H1 (cell line): ENCODE data around the gene INPP5A. TPM values are rescaled to one million over a fixed set of nuclear protein-coding genes. Genes with fewer than 3 reads are reported as not detected.

Source experiments
- CTCF ChIA-PET: fragments of 300-600 bp; sonication (Branson Sonifier 250); formaldehyde crosslinking; loops from one replicate; lab custom pipeline; 2021; ENCODE audit not compliant: partially characterized antibody; lab: Charles Lee
- POLR2A ChIA-PET: fragments of 300-600 bp; sonication (Branson Sonifier 250); formaldehyde crosslinking; loops from one replicate; lab custom pipeline; 2021; ENCODE audit warnings: inconsistent platforms; ENCODE audit not compliant: partially characterized antibody; lab: Charles Lee
- DNase-seq, 2 experiments: peaks; one replicate each; pipeline versions ENCODE4 v3.0.0 to v3.0.0-alpha.2; 2010 to 2022; ENCODE audit warnings: low spot score in 2 of 2, low read depth in 1 of 2, mixed read lengths in 1 of 2
- FAIRE-seq: peaks from 2 replicates; lab custom pipeline; 2011; peaks lifted over from hg19 to GRCh38; lab: Jason Lieb, UNC
- H2AFZ ChIP-seq: 2 replicates; pipeline ENCODE4 v1.8.1; 2012; ENCODE audit warnings: low read length, inconsistent platforms
- H2AK5ac ChIP-seq: 2 replicates; pipeline ENCODE4 v1.6.1; 2013; ENCODE audit warnings: low read depth, low read length
- H2BK120ac ChIP-seq: replicated peaks from 2 replicates; pipeline ENCODE3; 2013; ENCODE audit warnings: low read depth, low read length, inconsistent platforms
- H2BK12ac ChIP-seq: 2 replicates; pipeline ENCODE4 v1.6.1; 2013; ENCODE audit warnings: low read depth, low read length
- H2BK15ac ChIP-seq: 2 replicates; pipeline ENCODE4 v1.6.1; 2013; ENCODE audit warnings: low read length
- H2BK20ac ChIP-seq: 2 replicates; pipeline ENCODE4 v1.6.1; 2013; ENCODE audit warnings: low read length
- H2BK5ac ChIP-seq: 2 replicates; pipeline ENCODE4 v1.6.1; 2013; ENCODE audit warnings: low read depth, low read length
- H3K14ac ChIP-seq: 2 replicates; pipeline ENCODE4 v1.6.1; 2013; ENCODE audit warnings: inconsistent platforms; ENCODE audit not compliant: insufficient read length
- H3K18ac ChIP-seq: 2 replicates; pipeline ENCODE4 v1.6.1; 2013; ENCODE audit warnings: low read length; ENCODE audit errors: extremely low read depth
- H3K23ac ChIP-seq: 2 replicates; pipeline ENCODE4 v1.6.1; 2013; ENCODE audit warnings: inconsistent platforms; ENCODE audit not compliant: insufficient read length
- H3K23me2 ChIP-seq: 2 replicates; pipeline ENCODE4 v1.6.1; 2013; ENCODE audit warnings: low read depth, low read length
- H3K27ac ChIP-seq: 2 replicates; pipeline ENCODE4 v1.6.1; 2011; ENCODE audit warnings: low read depth, low read length, inconsistent platforms
- H3K27me3 ChIP-seq, 4 experiments: replicated peaks in 1 of 4; 1 replicate in 1 of 4; 2 replicates in 3 of 4; pipeline versions ENCODE4 v1.6.1 to v1.8.1; 2011 to 2013; ENCODE audit warnings: low read length in 3 of 4, mild to moderate bottlenecking in 3 of 4, inconsistent platforms in 2 of 4, mixed read lengths in 2 of 4, moderate library complexity in 1 of 4; ENCODE audit not compliant: control insufficient read depth in 3 of 4, insufficient read depth in 3 of 4; ENCODE audit errors: extremely low read depth in 1 of 4
- H3K36me3 ChIP-seq, 4 experiments: 2 replicates each; pipeline versions ENCODE4 v1.6.1 to v1.8.1; 2011 to 2013; ENCODE audit warnings: mild to moderate bottlenecking in 4 of 4, low read length in 3 of 4, moderate library complexity in 2 of 4, control low read depth in 1 of 4, inconsistent platforms in 1 of 4; ENCODE audit not compliant: insufficient read depth in 4 of 4, control insufficient read depth in 2 of 4
- H3K4ac ChIP-seq: replicated peaks from 2 replicates; pipeline ENCODE3; 2013; ENCODE audit warnings: low read length, low read depth, mixed read lengths, inconsistent platforms; ENCODE audit not compliant: insufficient read length
- H3K4me1 ChIP-seq, 4 experiments: replicated peaks in 1 of 4; 1 replicate in 1 of 4; 2 replicates in 3 of 4; pipeline versions ENCODE4 v1.6.1 to v1.8.1; 2011 to 2013; ENCODE audit warnings: low read length in 3 of 4, inconsistent platforms in 2 of 4, mixed read lengths in 1 of 4; ENCODE audit not compliant: insufficient read depth in 4 of 4, control insufficient read depth in 3 of 4
- H3K4me2 ChIP-seq, 2 experiments: 2 replicates each; pipeline versions ENCODE4 v1.6.1 to v1.8.1; 2011 to 2013; ENCODE audit warnings: low read depth in 2 of 2, low read length in 2 of 2, control low read depth in 1 of 2, inconsistent platforms in 1 of 2, mild to moderate bottlenecking in 1 of 2; ENCODE audit not compliant: insufficient read depth in 1 of 2
- H3K4me3 ChIP-seq, 4 experiments: fragments of 200-600, 300-600 bp in 1 of 4; sonication (generic), shearing (Covaris generic), sonication (Bioruptor Twin) in 1 of 4; 2 replicates each; pipeline versions ENCODE4 v1.5.1 to v1.8.1; 2011 to 2016; ENCODE audit warnings: low read length in 4 of 4, low read depth in 3 of 4, control low read depth in 2 of 4, inconsistent platforms in 2 of 4, mild to moderate bottlenecking in 2 of 4, mixed read lengths in 1 of 4, moderate library complexity in 1 of 4; ENCODE audit not compliant: insufficient read depth in 2 of 4; ENCODE audit errors: extremely low read depth in 1 of 4
- H3K56ac ChIP-seq: replicated peaks from 2 replicates; pipeline ENCODE3; 2013; ENCODE audit warnings: low read depth, mild to moderate bottlenecking, mixed read lengths, low read length, inconsistent platforms; ENCODE audit not compliant: insufficient read length
- H3K79me1 ChIP-seq: 2 replicates; pipeline ENCODE4 v1.6.1; 2013; ENCODE audit warnings: low read depth, low read length, control low read depth
- H3K79me2 ChIP-seq, 2 experiments: 2 replicates each; pipeline versions ENCODE4 v1.6.1 to v1.8.1; 2012 to 2013; ENCODE audit warnings: low read length in 2 of 2, mild to moderate bottlenecking in 2 of 2, inconsistent platforms in 1 of 2; ENCODE audit not compliant: insufficient read depth in 2 of 2, control insufficient read depth in 1 of 2
- H3K9ac ChIP-seq, 4 experiments: replicated peaks in 1 of 4; 1 replicate in 1 of 4; 2 replicates in 3 of 4; pipeline versions ENCODE4 v1.6.1 to v1.8.1; 2011 to 2013; ENCODE audit warnings: low read depth in 3 of 4, low read length in 3 of 4, control low read depth in 2 of 4, mild to moderate bottlenecking in 2 of 4, moderate library complexity in 2 of 4, inconsistent platforms in 1 of 4; ENCODE audit errors: extremely low read depth in 1 of 4
- H3K9me3 ChIP-seq, 2 experiments: 2 replicates each; pipeline versions ENCODE4 v1.6.1 to v1.8.1; 2012 to 2013; ENCODE audit warnings: mild to moderate bottlenecking in 2 of 2, moderate library complexity in 2 of 2, control low read depth in 1 of 2, inconsistent platforms in 1 of 2, low read depth in 1 of 2, low read length in 1 of 2, mixed read lengths in 1 of 2; ENCODE audit not compliant: insufficient read depth in 2 of 2
- H4K20me1 ChIP-seq, 2 experiments: replicated peaks in 1 of 2; 2 replicates each; pipeline versions ENCODE3 to v1.8.1; 2011 to 2013; ENCODE audit warnings: inconsistent platforms in 2 of 2, low read length in 2 of 2, mild to moderate bottlenecking in 1 of 2; ENCODE audit not compliant: insufficient read depth in 2 of 2, control insufficient read depth in 1 of 2
- H4K5ac ChIP-seq: 2 replicates; pipeline ENCODE4 v1.6.1; 2013; ENCODE audit warnings: low read length, low read depth, mixed read lengths, inconsistent platforms; ENCODE audit not compliant: insufficient read length
- H4K8ac ChIP-seq: 2 replicates; pipeline ENCODE4 v1.8.0; 2013; ENCODE audit warnings: mild to moderate bottlenecking, moderate library complexity, low read length, inconsistent platforms; ENCODE audit not compliant: insufficient read depth; ENCODE audit errors: extremely low read depth
- H4K91ac ChIP-seq: replicated peaks from 2 replicates; pipeline ENCODE3; 2013; ENCODE audit warnings: low read length, mixed read lengths, inconsistent platforms; ENCODE audit not compliant: insufficient read length
- BCL11A ChIP-seq, 2 experiments: IDR thresholded peaks; one replicate each; pipeline ENCODE4 v1.6.1; 2011; ENCODE audit warnings: low read depth in 2 of 2, low read length in 2 of 2, mild to moderate bottlenecking in 2 of 2
- CTBP2 ChIP-seq: IDR thresholded peaks from 2 replicates; pipeline ENCODE4 v1.7.0; 2011; ENCODE audit warnings: borderline replicate concordance, mild to moderate bottlenecking, moderate library complexity, mixed read lengths, low read length; ENCODE audit not compliant: insufficient read depth, insufficient read length
- FOSL1 ChIP-seq: IDR thresholded peaks from 2 replicates; pipeline ENCODE4 v1.6.1; 2011; ENCODE audit warnings: mild to moderate bottlenecking, low read depth, low read length, moderate library complexity; ENCODE audit not compliant: insufficient read depth
- GTF2F1 ChIP-seq: IDR thresholded peaks from 2 replicates; pipeline ENCODE4 v1.6.1; 2012; ENCODE audit warnings: low read depth, low read length, improper control_type of control experiment, borderline replicate concordance
- JUND ChIP-seq: IDR thresholded peaks from 2 replicates; pipeline ENCODE4 v1.6.1; 2011; ENCODE audit warnings: mild to moderate bottlenecking, improper control_type of control experiment, low read length
- MAFK ChIP-seq: IDR thresholded peaks from 2 replicates; pipeline ENCODE4 v1.6.1; 2012; ENCODE audit warnings: low read depth, mild to moderate bottlenecking, improper control_type of control experiment, low read length
- PHF8 ChIP-seq: fragments of 200-600 bp; sonication (generic); conservative IDR thresholded peaks from 2 replicates; pipeline ENCODE4 v1.7.1; 2012; ENCODE audit warnings: low read depth, mild to moderate bottlenecking, inconsistent platforms, low read length, moderate library complexity
- POLR2AphosphoS5 ChIP-seq: IDR thresholded peaks from 2 replicates; pipeline ENCODE4 v1.6.1; 2011; ENCODE audit warnings: low read depth, low read length
- RFX5 ChIP-seq: IDR thresholded peaks from 2 replicates; pipeline ENCODE4 v1.6.1; 2011; ENCODE audit warnings: low read depth, low read length, improper control_type of control experiment, borderline replicate concordance
- RXRA ChIP-seq: IDR thresholded peaks from 2 replicates; pipeline ENCODE4 v1.6.1; 2011; ENCODE audit warnings: low read depth, mild to moderate bottlenecking, low read length, moderate library complexity; ENCODE audit not compliant: insufficient read depth
- SIN3A ChIP-seq, 2 experiments: IDR thresholded peaks in 1 of 2; conservative IDR thresholded peaks in 1 of 2; 2 replicates each; pipeline ENCODE4 v1.6.1; 2011 to 2012; ENCODE audit warnings: low read length in 2 of 2, improper control_type of control experiment in 1 of 2, low read depth in 1 of 2, mild to moderate bottlenecking in 1 of 2
- SP2 ChIP-seq: IDR thresholded peaks from 2 replicates; pipeline ENCODE4 v1.6.1; 2012; ENCODE audit warnings: mild to moderate bottlenecking, low read length, inconsistent platforms
- SRF ChIP-seq: IDR thresholded peaks from 2 replicates; pipeline ENCODE4 v1.6.1; 2011; ENCODE audit warnings: mild to moderate bottlenecking, low read depth, low read length, moderate library complexity
- TAF1 ChIP-seq: IDR thresholded peaks from 2 replicates; pipeline ENCODE4 v1.6.1; 2011; ENCODE audit warnings: mild to moderate bottlenecking, low read depth, low read length
- YY1 ChIP-seq: IDR thresholded peaks from 2 replicates; pipeline ENCODE4 v1.6.1; 2011; ENCODE audit warnings: low read depth, mild to moderate bottlenecking, low read length
- WGBS, 2 experiments: shearing (Covaris generic) in 1 of 2; methylation state at CpG; one replicate each; pipeline versions ENCODE4 v1.1.6 to v1.1.7; 2013 to 2015; ENCODE audit warnings: low lambda C conversion rate in 2 of 2, mixed read lengths in 2 of 2, inconsistent platforms in 1 of 2, low coverage in 1 of 2, missing lambda C conversion rate in 1 of 2; ENCODE audit not compliant: insufficient replicate concordance in 2 of 2, insufficient coverage in 1 of 2, insufficient read length in 1 of 2; ENCODE audit errors: extremely low coverage in 1 of 2, missing lambda C conversion rate in 1 of 2; 5-methylcytosine and 5-hydroxymethylcytosine counted together
- polyA plus RNA-seq, 7 experiments: library from polyadenylated mRNA; depleted of rRNA in 3 of 7; stranded (reverse) in 5 of 7; unstranded in 2 of 7; fragments of >200 nt in 5 of 7; fragments of 200-250 nt in 2 of 7; gene quantifications; 1 replicate in 5 of 7; 2 replicates in 1 of 7; 4 replicates in 1 of 7; pipeline versions ENCODE4 v1.2.1 to v1.2.3, GENCODE V29; 2011 to 2013; ENCODE audit warnings: missing spikeins in 2 of 7, mixed read lengths in 2 of 7
- total RNA-seq: library from RNA; stranded (reverse); fragmentation: NEBNext Ultra II Directional; extraction: Animal tissue kit (Norgen Biotek cat#: 25700); gene quantifications from 2 replicates; pipeline ENCODE4 v1.2.1, GENCODE V29; 2021

INPP5A gene
- total and polyA plus RNA-seq, 2 of the 8 experiments (the other 6 are each of a cell fraction or from before 2014, with no cell fraction given) = 19.7 to 27.5 TPM

GRCh38 chr10:132599732-132600131 lies 62.1 kb downstream of the INPP5A start:
- Histone ChIP-seq H3K4me2 (no peak overlapping the region), H3K79me2 (peaks cover 0 to 4% of the 10 kb centered on the region in 2 experiments; a peak in 1 of 4 replicates), H2BK15ac (no peak overlapping the region), H4K5ac (no peak overlapping the region), H2AK5ac (no peak overlapping the region), H4K20me1 (peaks cover 0 to 10% of the 10 kb centered on the region in 2 experiments), H3K9me3 (peaks cover 20 to 30% of the 10 kb centered on the region in 2 experiments), H3K23me2 (no peaks in the 10 kb centered on the region), H3K36me3 (no peaks in the 10 kb centered on the region), H3K4me3 (no peak overlapping the region), H3K23ac (no peak overlapping the region), H4K91ac (no peak overlapping the region), H2BK5ac (no peak overlapping the region), H3K14ac (no peak overlapping the region), H2BK120ac (no peak overlapping the region), H2BK12ac (no peak overlapping the region), H3K27me3 (no peaks in the 10 kb centered on the region; a peak in 2 of 7 replicates), H3K18ac (no peak overlapping the region), H3K4me1 (no peaks in the 10 kb centered on the region), H3K27ac (no peak overlapping the region), H2AFZ (no peak overlapping the region), H3K79me1 (peaks cover 8% of the 10 kb centered on the region), H2BK20ac (no peak overlapping the region), H3K9ac (no peak overlapping the region), H3K56ac (no peak overlapping the region), H3K4ac (no peak overlapping the region), H4K8ac (no peak overlapping the region)
- no peak for DNase-seq
- TF ChIP-seq TAF1 (no peak), SIN3A (conservative IDR thresholded peaks at IDR 0.05 in 1 of 2, IDR thresholded peaks at IDR 0.05 in 1 of 2; ENCODE audit: low read depth in 1 of 2, low read length in 2 of 2) (no peak), FOSL1 (no peak), POLR2AphosphoS5 (no peak), CTBP2 (no peak), GTF2F1 (no peak), SRF (no peak), MAFK (no peak), RFX5 (no peak), PHF8 (no peak), SP2 (no peak), JUND (no peak), BCL11A (IDR thresholded peaks at IDR 0.05; ENCODE audit: low read depth in 2 of 2, low read length in 2 of 2) (no peak), RXRA (no peak), YY1 (no peak)
- POLR2A ChIA-PET = no interaction called here
- CTCF ChIA-PET = interaction anchor here (1.3 kb wide), 1 partner anchor 141 kb away, joined by 3 read pairs; no protein-coding TSS in a partner anchor
- FAIRE-seq = no peak
- 95% methylated on average over 3 of the region's 3 CpGs; no CpG with 5 or more reads in 1 of the 2 experiments for WGBS, 2 experiments
